ENCODE measurements around the gene NUP93.

The NUP93 gene

DNA sequence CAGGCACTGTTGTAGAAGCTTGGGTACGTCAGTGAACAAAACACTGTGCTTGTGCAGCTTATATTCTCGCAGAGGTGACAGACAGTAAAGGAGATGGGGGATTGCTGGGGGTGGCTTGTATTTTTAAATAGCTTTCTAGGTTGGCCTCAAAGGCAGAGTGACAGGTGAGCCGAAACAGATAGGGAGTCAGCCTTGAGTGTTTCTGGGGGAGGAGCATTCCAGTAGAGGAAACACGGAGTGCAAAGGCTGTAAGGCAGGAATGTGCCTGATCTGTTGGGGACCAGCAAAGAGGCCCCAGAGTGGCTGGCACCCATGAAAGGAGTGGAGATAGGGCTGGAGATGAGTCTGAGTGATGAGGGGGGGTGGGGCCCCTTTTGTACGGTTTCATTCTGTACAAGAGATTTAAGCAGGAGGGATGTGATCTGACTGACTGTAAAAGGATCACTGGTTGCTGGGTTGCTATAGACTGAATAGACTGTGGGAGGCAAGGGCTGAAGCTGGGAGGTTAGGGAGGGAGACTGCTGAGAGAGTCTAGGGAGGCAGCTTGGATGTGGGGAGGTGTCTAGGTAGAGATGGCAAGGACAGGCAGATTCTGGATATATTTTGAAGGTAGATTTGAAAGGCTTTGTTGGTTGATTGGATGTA lies 15.2 kb downstream of the NUP93 start:
- DNase-seq, result no peak

DNA sequence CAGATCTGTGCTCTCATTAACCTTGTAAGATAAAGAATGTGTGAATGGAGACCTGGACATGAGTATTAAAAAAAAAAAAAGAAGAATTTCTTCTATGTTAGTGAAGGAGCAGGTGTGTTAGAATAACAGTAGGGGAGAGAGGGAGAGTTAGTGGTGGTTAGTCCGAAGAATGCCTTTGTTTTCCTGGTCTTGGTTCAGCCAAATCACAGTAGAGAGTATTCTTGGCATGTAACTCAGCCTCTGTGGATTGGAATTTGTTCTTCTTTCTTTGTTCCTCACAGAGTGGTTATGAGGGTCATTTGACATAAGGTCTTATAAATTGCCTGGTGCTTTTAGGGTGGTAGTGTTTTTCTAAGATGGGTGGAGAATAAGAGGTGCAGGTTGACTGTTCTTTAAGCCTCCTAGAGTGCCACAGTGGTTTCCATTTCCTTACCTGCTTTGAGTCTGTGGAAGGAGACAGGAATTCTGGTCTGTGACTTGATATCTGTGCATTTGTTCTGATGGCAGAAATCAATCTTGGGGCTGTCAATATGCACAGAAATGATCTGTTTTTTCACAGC lies 17.6 kb downstream of the NUP93 start:
- no peak for DNase-seq

DNA sequence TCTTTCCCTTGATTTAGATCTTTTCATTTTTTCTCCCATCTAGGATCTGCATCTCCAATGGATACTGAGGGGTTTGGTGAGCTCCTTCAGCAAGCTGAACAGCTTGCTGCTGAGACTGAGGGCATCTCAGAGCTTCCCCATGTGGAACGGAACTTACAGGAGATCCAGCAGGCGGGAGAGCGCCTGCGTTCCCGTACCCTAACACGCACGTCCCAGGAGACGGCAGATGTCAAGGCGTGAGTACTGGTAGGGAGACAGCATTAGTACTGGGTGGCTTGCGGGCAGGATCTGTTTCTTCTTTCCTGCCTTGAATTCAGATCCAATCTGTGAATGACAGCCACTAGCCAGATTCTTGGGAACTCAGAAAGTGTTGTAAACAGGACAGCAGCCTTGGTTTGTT lies 18.3 kb downstream of the NUP93 start:
- no peak for DNase-seq

DNA sequence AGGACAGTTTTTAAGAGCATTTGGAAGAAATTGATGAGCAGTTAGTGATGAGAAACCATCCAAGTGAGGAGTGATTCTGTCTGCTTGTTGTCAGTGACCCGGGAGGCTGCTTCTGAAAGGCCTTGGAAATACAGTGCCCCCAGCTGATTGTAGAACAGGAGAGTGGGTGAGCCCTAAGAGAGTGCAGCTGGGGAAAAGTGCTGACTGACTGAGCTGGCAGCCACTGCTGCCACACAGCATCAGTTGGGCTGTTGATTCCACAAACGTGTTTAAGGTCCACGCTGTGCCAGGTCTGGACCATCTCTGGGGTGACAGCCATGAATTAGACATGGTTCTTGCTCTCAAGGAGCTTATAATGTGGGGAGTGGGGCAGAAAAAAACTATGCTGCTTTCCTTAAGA lies 18.9 kb downstream of the NUP93 start:
- no peak for DNase-seq

DNA sequence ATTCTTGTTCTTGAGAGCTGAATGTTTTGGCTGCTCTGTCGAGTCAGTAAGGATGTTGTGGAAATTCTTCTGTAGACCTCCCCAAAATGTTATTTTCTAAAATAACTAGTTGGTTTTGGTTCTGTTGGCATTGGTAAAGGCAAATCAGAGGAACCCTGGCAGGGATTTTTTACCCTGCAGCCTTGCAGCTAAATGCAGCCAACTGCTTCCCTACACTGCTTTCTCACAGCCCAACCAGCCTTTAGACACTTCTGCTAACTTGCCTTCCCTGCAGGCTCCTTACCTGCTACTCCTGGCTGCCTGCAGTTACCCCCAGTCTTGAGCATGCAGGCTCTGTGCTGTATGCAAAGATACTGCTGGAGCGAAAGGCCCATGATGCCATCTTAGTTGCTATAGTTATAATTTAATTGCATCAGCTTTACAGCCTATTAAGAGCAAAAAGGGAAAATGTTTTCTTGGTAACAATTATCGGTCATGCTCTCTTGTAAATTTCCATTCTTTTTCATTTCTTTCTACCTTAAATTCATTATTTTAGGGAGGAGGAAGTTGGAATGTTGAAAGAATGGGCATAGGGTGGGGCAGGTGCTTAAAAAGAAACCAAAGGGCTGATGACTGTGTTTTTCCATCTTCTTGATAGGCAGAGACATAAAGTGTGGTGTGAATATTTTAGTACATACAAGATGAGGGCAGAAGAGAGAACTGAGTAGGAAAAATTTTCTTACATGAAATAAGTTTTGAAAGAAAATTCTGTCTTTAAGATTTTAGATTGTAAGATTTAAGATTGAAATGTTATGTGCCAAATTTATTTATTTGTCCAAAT lies 20.0 kb downstream of the NUP93 start:
- no peak for DNase-seq

DNA sequence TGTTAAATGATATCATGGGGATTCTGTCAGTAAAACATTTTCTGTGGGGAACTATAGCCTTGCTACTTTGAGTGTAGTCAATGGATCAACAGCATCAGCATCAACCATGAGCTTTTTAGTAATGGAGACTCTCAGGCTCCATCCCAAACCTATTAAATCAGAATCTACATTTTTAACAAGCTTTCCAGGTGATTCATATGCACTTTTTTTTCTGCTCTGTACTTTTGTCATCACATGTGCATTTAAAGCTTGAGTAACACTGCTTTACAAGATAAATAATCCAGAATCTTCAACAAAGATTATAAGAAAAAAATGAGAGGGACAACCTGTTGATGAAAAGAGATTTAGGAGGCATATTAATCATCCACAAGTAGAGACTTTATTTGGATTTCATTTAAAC lies 23.5 kb downstream of the NUP93 start:
- no peak for DNase-seq

DNA sequence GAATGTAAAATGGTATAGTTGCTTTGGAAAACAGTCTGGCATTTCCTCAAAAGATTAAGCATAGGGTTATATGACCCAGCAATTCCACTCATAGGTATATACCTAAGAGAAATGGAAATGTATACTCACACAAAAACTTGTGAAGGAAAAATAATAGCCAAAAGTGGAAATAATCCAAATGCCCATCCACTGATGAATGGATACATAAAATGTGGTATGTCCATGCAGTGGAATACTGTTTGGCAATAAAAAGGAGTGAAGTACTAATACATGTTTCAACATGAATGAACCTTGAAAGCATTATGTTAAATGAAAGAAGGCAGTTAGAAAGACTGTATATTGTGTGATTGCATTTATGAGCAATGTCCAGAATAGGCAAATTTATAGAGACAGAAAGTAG lies 25.1 kb downstream of the NUP93 start:
- no peak for DNase-seq

DNA sequence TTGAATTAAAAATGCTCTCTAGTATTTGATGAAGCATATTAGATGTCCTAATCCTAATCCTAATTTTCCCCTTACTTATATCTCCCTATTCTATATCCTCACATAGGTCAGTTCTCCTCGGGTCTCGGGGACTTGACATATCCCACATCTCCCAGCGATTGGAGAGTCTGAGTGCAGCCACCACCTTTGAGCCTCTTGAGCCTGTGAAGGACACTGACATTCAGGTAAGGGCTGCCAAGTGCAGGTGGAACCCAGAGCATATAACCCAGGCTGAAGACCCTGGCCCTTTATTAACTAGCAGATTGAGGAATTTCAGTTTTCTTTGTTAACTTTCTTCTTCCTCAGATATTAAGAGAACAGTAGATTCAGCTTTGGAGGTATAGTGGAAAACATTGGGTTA lies 28.5 kb downstream of the NUP93 start:
- DNase-seq, result no peak

DNA sequence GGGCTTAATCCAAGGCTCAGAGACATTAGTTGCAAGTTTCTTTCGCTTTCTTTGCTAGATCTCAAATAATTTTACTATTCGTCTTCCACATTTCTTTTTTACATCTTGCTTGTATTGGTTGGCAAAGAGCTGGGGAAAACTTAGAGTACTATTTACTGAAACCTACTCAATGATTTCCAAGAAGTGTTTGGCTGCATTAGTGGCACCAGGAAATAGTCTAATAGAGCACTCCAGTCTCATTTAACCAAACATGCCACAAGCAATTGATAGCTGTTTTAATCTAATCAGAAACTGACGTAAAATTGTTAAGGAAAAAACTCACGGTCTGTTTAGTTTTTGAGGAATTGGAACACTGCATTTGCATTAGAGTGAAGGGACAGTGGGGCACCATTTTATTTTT lies 29.0 kb downstream of the NUP93 start:
- DNase-seq, result no peak

DNA sequence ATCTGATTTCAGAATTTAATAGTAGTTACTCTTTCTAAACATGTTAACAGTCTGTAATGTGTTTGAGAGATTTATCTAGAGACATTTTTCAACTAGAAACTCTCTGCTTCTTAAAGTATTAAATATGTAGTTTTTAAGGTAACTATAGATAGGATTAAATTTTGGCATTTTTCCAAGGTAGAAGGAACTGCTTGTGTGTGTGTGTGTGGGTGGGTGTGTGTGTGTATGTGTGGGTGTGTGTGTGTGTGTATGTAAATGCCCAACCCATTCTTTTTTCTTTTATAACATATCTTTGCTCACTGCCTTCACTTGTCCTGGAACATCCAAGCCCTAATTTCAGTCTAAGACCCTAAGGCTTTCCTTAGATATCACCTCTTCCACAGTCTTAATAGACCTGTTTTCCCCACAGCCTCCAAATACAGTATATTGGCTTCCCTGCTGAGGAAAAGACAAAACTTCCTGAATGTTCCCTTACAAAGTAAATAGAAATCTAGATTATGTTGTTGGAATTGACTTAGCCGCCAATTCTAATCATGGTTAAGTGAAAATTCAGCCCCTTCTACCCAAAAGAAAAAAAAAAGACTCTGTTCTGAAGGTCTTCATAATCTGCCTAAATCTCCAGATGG lies 33.5 kb downstream of the NUP93 start:
- DNase-seq, result no peak

DNA sequence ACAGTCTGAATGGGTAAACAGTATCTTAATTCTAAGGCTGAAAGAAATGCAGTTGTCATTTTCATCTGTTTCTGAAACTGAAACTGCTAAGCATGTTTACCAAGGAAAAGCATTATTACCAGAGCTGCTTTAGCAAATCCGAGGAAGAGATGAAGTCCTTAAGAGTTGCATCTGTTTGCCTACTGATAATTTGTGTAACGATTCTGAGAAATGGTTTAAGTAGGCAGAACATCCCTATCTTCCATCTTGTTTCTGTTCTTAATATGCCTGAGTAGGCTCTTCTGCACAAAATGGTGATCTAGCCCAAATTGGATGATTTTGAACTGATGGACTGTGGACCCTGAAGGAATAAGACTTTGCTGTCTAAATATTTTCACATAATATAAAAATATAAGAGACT lies 34.9 kb downstream of the NUP93 start:
- no peak for DNase-seq

DNA sequence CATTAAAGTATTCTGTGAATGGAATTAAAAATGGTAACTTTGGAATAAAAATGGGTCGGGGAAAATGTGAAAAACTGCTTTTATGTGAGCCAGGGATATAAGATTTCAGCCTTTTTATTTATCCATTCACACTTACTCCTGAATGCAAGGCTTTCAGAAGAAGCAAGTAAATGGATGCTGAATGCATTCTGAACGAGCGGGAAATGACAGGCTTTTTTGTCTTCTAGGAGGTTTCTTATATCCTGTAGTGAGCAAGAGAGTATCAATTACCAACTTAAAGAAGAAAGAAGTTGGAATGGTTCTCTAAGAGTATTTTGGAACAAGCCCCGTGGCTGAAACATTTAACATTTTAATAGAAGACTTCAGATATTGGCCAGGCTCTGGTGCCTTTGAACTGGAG lies 36.0 kb downstream of the NUP93 start:
- DNase-seq, result no peak

DNA sequence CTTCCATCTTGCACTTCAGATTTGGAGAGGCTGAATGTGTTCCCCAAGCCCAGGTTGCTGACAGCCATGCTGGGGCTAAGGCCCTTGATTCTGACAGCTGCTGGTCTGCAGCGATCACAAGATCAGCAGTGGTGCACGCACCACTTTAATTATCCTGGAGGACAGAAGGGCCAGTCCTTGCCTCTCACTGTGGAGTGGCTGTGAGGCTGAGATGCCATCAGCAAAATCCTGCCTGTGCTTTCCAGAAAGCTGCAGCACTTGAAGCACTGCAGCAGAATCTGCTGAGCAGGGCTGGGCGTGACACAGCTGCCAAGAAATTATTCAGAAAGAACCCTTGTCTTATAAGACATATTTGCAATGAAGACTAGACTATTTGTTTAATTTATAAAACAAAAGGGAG lies 37.1 kb downstream of the NUP93 start:
- DNase-seq, result no peak

DNA sequence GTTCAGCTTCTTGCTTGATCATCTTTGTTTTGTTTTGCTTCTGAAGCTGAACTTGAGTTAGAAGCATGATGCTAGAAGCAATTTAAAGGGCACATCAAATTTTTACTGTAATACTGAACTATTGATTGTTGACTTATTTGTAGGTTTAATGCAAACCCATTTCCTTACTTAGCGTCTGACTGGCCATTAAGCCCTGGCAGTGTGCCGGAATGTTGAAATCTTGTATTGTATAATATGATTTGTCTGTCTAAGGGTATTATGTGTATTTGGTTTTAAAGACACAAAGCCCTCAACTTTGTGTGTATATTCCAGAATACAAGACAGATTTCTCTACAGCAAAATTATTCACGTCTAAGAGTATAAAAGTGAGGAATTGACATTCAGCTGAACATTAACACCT lies 39.7 kb downstream of the NUP93 start:
- DNase-seq, result no peak

DNA sequence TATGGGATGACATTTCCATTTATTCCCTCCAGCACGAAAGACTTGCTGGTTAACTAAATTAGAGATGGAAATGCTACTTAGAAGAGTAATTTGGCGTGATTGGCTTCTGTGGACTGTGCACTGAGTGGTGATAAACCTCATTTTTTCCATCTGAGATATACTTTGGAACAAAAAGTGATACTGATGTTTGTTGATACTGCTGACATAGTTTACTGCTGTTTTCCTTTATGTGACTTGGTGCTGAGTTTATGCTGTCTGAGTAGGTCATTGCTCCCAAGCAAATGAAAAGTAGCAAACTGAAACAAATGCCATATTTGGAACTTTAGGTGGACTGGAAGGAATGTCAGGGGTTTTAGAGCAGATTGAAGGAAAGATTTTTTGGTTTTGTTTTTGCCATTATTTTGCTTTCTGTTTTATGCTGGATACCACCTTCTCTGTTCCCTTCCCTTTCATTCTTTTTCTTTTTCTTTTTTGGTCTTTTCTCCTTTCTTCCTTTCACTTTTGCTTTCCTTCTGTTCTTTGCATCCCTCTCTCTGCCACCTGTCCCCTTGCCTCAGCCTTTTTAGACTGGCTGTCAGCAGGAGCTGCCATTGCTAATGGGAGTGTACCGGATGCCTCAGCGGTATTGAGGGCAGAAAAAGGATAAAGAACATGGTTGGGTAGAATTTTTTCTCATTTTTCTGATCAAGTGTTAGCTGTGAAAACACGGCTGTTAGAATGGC lies 41.8 kb downstream of the NUP93 start:
- DNase-seq, result no peak

DNA sequence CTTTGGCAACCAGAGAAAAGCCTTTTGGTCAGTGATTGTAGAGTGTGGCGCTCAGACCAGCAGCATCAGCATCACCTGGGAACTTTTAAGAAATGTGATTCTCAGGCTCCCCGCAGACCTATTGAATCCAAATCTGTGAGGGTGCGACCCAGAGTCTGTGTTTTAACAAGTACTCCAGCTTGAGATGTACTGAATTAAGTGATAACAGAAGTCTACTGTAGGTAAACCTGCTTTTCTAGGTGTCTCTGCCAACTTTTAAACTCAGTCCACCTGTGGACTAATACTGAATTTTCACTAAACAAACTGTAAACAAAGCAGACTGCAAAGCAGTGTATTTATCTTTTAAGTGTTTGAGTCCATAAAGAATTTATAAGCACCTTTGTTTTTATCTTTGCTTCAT lies 43.6 kb downstream of the NUP93 start:
- DNase-seq, result no peak

DNA sequence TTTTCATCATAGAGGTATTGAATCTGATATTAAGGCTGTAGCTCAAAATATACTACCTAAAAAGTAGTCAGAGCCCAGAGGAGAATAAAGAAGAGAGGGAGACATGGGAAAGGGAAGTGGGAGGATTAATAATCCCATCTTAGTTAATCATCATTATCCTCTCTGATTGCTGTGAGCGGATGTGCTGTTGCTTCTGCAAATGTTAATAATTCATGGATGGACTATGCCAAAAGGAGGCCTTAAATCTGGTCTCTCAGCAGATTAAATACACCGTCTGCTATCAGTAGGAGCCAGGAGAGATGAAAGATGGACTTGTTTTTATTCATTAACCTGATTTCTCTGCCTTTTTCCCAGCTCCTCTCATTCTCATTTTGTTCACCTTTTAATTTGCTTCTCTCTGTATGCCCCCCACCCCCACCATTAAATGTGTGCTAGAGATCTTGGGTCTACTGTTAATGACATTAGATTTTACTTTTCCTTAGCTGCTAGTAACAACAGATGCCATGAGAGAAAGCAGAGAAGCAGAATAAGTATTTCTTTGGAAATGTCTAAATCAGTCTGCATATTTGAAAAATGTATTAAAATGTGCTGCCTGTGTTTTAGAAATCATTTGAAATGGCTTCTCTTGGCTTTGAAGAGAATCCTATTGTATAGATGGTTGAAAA lies 44.2 kb downstream of the NUP93 start:
- DNase-seq, result no peak

DNA sequence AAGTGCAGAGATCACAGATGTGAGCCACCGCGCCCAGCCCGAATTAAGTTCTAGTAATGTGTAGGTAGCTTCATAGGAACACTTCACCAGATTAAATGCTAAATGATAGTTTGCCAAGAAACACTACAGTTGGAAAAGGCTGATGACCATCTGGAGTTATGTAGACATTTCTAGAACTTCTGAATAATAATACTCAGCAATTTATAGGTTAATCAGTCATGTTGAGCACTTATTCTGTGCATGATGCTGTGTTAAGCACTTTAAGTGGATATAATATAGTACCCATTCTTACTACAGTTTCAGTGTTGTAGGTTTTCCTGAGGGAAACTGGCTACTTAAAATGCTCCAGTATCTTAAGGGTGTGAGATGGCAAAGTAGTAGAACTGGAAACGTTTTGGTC lies 45.2 kb downstream of the NUP93 start:
- no peak for DNase-seq

DNA sequence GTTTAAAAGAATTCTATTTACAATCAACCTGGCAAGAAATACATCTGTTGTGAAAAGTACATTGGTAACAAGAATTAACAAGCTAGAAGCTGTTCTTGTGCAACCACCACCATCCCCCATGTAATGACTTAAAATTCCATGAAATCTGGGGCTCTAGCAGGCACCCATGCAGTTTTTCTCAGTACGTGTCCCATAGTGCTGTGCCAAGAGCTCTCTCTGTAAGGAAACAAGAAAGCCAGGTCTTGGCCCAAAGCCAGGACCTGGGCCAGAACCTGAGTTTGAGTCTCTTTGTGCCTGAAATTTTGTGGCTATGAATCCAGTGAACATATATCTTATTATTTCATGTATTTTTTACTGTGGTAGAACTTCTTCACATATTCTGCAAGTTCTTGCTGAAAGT lies 46.6 kb downstream of the NUP93 start:
- DNase-seq, result no peak

DNA sequence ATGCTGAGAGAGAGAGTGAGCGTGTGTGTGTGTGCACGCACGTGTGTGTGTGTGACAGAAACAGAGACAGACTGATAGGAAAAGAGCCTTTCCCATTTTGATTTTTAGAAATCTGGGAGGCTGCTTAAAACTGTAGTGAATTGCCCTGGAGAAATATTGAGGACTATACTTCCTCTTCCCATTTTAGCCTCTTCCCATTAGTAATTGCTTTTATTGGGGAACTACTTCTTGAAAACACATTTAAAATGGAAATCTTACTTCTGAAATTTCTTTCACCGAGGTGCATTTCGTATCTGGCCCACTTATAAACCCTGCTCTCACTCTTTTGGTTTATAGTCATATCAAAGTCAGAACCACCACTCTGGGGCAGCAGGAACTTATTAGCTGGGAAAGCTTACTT lies 47.1 kb downstream of the NUP93 start:
- no peak for DNase-seq

DNA sequence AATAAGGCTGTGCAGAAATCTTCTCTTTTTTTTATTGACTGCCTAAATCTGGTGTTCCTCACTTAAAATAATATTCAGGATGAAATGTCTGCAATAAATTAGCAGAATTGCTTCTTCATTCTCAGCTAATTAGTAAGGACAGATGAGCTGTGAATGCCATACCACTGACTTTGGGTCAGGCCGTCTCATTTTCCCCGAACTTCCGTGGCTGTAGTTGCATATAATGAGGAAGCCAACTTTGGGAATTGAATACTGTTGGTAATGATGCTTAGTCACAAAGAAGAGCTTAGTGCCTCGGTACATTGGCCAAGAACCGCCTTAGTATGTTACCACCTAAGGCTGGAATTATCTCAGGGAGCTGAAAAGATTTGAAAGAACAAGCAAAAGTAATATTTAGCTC lies 47.6 kb downstream of the NUP93 start:
- no peak for DNase-seq

DNA sequence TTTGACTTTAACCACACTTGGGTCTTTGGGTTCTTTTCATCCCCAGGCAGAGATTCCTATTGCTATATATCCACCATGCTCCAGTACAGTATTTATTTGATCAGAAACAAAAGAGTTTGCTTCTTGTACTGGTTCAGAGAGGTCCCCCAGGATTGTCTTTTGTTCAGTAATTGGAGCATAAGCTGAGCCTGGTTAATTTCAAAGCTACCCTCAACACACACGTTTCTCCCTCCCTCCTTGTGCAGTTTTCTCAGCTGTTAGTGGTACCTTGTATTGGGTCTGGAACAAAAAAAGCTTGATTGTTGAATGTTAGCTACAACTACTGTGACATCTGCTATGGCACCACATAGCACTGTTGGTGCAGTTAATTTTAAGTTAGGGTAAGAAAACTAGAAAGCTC lies 50.0 kb downstream of the NUP93 start:
- no peak for DNase-seq

DNA sequence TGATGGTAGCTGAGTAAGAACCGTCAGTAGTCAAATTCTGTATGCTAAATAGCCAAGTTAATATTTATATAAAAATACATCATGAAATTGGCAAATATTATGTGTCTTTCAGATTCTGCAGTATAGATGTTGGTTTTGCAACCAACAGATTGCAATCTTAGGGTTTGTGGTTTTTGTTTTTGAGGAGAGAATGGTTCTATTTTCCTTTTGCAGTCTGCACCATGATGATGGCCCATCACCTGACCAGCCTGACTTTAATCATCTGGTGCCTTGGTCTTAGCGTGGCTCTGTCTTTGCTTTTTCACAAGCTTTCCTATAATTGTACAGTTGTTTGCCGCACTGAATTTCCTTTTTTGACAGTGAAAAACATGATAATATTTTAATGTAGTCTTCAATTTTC lies 50.7 kb downstream of the NUP93 start:
- no peak for DNase-seq
